ENCODE data around the gene C5orf63. TPM values are rescaled to one million over a fixed set of nuclear protein-coding genes. Genes with fewer than 3 reads are reported as not detected.

Gene C5orf63
- total and polyA plus RNA-seq, 2 of the 13 experiments (the other 11 are each of a cell fraction or from before 2014, with no cell fraction given), result 7.9 to 8.8 TPM

GRCh38 chr5:127027539-127027938 is 45.8 kb downstream of the C5orf63 start:
- H3K9ac ChIP-seq (ENCODE audit: insufficient read depth, low read depth, low read length), result no peak overlapping the region
- FAIRE-seq (no peak), ATAC-seq (no peak), DNase-seq (ENCODE audit: low spot score) (peak; percentile 58)
- 77% methylated on average over 1 of the region's 1 CpG for WGBS (ENCODE audit: low lambda C conversion rate)
- POLR2A ChIA-PET, result interaction anchor here (1.1 kb wide), 1 partner anchor 45 kb away, joined by 3 read pairs; no protein-coding TSS in a partner anchor
- H3K4me1 ChIP-seq (ENCODE audit: insufficient read depth, low read length), result peaks cover 64% of the 10 kb centered on the region
- H2AFZ ChIP-seq (ENCODE audit: low read length), result no peak overlapping the region
- no peaks in the 10 kb centered on the region for H3K36me3 ChIP-seq (replicated peaks in 1 of 2; ENCODE audit: control insufficient read depth in 1 of 2, insufficient read depth in 2 of 2, low read length in 2 of 2)
- CTCF ChIA-PET (ENCODE audit: low intra/inter-chr PET ratio, low total read pairs), result no interaction called here
- in situ Hi-C loops (cut with HindIII; ENCODE audit: extremely low pct_ligation_motif_present, low pct_unique_long_range_greater_than_20kb), result loop anchor here (25.0 kb wide), 1 partner anchor 365 kb away; no protein-coding TSS in a partner anchor
- H3K27me3 ChIP-seq (ENCODE audit: control insufficient read depth in 1 of 2, insufficient read depth in 2 of 2, low read length in 2 of 2), result no peaks in the 10 kb centered on the region
- peak overlapping the region; percentile 41 for H3K4me2 ChIP-seq (ENCODE audit: low read depth, low read length)
- H3K79me2 ChIP-seq (ENCODE audit: insufficient read depth, low read length), result no peaks in the 10 kb centered on the region
- H3K4me3 ChIP-seq (replicated peaks in 1 of 3; ENCODE audit: insufficient read depth in 1 of 3, low read depth in 2 of 3, low read length in 3 of 3), result no peak overlapping the region
- no peak overlapping the region for H3K27ac ChIP-seq (ENCODE audit: extremely low read length, insufficient read depth, low read length)
- no TSS peak for BruUV-seq (replicated peaks)
- intact Hi-C loops (cut with micrococcal nuclease; ENCODE audit: unreplicated experiment), result loop anchor here (5.0 to 10.0 kb wide), 2 partner anchors 55 to 663 kb away; no protein-coding TSS in a partner anchor
- no peaks in the 10 kb centered on the region for H4K20me1 ChIP-seq (ENCODE audit: insufficient read depth, low read length)
- no peaks in the 10 kb centered on the region for H3K9me3 ChIP-seq (ENCODE audit: low read length)
- TF ChIP-seq ZSCAN31 (CRISPR knock-in tag; IDR thresholded peaks at IDR 0.05; ENCODE audit: low read depth) (no peak), CAMTA2 (CRISPR knock-in tag; IDR thresholded peaks at IDR 0.05; ENCODE audit: borderline replicate concordance) (no peak), THYN1 (CRISPR knock-in tag; IDR thresholded peaks at IDR 0.05; ENCODE audit: borderline replicate concordance, low read depth) (no peak), NFIC (IDR thresholded peaks at IDR 0.05; ENCODE audit: low read length) (no peak), SOX13 (IDR thresholded peaks at IDR 0.05) (no peak), SOX13 (CRISPR knock-in tag; conservative IDR thresholded peaks at IDR 0.05 in 1 of 2, IDR thresholded peaks at IDR 0.05 in 1 of 2) (peak in 1 of 2 experiments; percentile 63; a peak in 1 of 4 replicates), FOXJ3 (CRISPR knock-in tag; IDR thresholded peaks at IDR 0.05; ENCODE audit: borderline replicate concordance) (no peak), SALL2 (CRISPR knock-in tag; IDR thresholded peaks at IDR 0.05) (no peak), STAT5B (CRISPR knock-in tag; IDR thresholded peaks at IDR 0.05) (no peak), ZNF317 (CRISPR knock-in tag; IDR thresholded peaks at IDR 0.05) (no peak), GABPA (IDR thresholded peaks at IDR 0.05; ENCODE audit: low read depth, low read length) (no peak), GABPA (CRISPR knock-in tag; IDR thresholded peaks at IDR 0.05; ENCODE audit: low read depth) (no peak), NFE2L2 (IDR thresholded peaks at IDR 0.05; ENCODE audit: low read length) (no peak), SAP130 (CRISPR knock-in tag; IDR thresholded peaks at IDR 0.05; ENCODE audit: low read depth) (0 out of 2 replicates have a peak, but pooled peaks have one; percentile 7), ZFP36 (IDR thresholded peaks at IDR 0.05; ENCODE audit: borderline replicate concordance, low read depth, low read length, partially characterized antibody) (no peak), BCL6 (CRISPR knock-in tag; IDR thresholded peaks at IDR 0.05) (no peak), ATF7 (IDR thresholded peaks at IDR 0.05) (no peak), ATF7 (CRISPR knock-in tag; IDR thresholded peaks at IDR 0.05) (no peak), PATZ1 (CRISPR knock-in tag; IDR thresholded peaks at IDR 0.05) (no peak), CREB1 (IDR thresholded peaks at IDR 0.05) (no peak), CREB1 (CRISPR knock-in tag; IDR thresholded peaks at IDR 0.05) (no peak), NR3C1 (CRISPR knock-in tag; IDR thresholded peaks at IDR 0.05) (no peak), ZNF552 (CRISPR knock-in tag; IDR thresholded peaks at IDR 0.05; ENCODE audit: borderline replicate concordance) (no peak), ZSCAN21 (CRISPR knock-in tag; IDR thresholded peaks at IDR 0.05; ENCODE audit: borderline replicate concordance) (no peak), UBTF (CRISPR knock-in tag; IDR thresholded peaks at IDR 0.05) (no peak)
